ENCODE measurements around the gene RTCA.
"Not testable (repeated sequence)": the region's sequence is repeated elsewhere in the genome, so short reads cannot be mapped to it uniquely, and the experiment has no call there.

The RTCA gene

GRCh38 chr1:100308777-100309176 is 42.8 kb downstream of the RTCA start:
- DNase-seq (ENCODE audit: low spot score): no peak

- DNase-seq (ENCODE audit: low spot score): no peak
These were observed 43.8 kb downstream of the RTCA start for GRCh38 chr1:100309863-100310262.

GRCh38 chr1:100313382-100313781 is 47.4 kb downstream of the RTCA start:
- DNase-seq (ENCODE audit: low spot score): no peak

DNA sequence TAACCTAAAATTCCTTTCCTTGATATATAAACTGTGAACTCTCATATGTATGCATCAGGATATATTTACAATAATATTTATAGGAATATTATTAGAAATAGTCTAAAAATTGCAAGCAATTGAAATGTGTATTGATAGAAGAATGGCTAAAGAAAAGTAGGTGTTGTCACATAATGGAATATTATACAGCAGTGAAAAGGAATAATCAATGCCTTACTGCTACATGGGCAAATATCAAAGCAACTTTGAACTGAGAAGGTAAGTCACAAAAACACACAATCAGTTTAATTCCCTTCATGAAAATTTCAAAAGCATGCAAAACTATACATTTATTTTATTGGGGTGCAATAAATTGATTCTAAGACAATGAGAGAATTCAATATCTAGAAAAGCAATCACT is 50.6 kb downstream of the RTCA start:
- DNase-seq (ENCODE audit: low spot score): no peak

- DNase-seq (ENCODE audit: low spot score): no peak
These were observed 54.5 kb downstream of the RTCA start for GRCh38 chr1:100320311-100321099.

GRCh38 chr1:100321100-100321493 is 55.1 kb downstream of the RTCA start:
- DNase-seq (ENCODE audit: low spot score): no peak

- no peak for DNase-seq (ENCODE audit: low spot score)
These were observed 55.5 kb downstream of the RTCA start for GRCh38 chr1:100321506-100321905.

GRCh38 chr1:100322436-100323211 is 56.6 kb downstream of the RTCA start:
- DNase-seq (ENCODE audit: low spot score): no peak

DNA sequence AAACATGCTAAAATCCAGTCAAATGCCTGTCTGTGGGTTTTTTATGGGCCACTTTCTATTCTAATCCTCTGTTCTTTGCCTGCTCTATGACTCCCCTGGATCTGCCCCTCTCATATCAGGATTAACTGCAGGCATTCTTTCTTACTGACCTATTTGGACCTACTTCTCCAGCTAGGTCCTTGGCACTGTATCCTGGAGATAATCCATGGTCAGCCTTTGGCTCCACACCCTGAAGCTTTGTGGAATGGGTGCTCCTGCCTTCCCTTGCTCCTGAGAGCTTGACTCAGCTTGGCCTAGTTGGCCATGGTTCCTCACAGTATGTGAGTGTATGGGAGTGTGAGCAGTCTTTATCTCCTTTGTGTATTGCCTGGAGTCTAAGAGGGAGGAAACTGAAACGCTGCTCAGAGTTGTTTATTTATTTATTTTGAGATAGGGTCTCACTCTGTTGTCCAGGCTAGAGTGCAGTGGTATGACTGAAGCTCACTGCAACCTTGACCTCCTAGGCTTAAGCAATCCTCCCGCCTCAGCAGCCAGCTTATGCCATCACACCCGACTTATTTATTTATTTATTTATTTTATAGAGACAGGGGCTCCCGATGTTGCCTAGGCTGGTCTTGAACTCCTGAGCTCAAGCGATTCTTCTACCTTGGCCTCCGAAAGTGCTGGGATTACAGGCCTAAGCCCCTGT is 57.5 kb downstream of the RTCA start:
- DNase-seq (ENCODE audit: low spot score): no peak

DNA sequence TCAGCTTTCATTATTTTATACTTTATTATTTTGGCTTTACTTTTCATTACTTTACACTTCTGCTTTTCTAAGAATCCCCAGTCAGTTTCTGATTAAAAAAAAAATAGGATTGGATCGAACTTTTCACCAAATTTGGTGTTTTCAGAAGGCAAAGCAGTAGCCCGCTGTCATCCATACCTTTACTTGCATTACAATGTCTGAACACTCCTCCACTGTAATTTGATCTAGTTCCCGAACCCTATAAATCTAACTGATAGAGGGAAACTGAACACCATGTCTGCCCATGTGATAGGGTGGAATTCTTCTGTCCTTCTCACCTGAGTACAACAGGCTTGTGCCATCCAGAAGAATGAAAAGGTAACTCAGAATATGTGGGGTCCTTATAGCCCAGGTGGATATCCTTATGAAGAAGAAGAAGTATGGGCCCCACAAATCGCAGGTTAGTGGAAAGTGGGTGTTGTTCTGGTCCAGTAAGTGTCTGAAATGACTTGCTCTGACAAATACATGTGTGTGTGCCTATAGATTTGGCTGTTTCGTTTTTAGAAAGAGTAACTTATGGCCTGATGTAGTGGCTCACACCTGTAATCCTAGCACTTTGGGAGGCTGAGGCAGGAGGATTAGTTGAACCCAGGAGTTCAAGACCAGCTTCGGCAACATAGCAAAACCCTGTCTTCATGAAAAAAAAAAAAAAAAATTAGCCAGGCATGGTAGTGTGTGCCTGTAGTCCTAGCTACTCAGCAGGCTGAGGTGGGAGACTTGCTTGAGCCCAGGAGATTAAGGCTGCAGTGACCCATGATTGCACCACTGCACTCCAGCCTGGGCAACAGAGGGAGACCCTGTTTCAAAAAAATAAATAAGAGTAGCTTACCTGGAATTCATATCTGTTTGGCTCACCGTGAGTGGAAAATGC is 59.7 kb downstream of the RTCA start:
- DNase-seq (ENCODE audit: low spot score): no peak

- DNase-seq (ENCODE audit: low spot score): not testable (repeated sequence)
These were observed 60.3 kb downstream of the RTCA start for GRCh38 chr1:100326325-100326670.

GRCh38 chr1:100328133-100328532 is 62.1 kb downstream of the RTCA start:
- no peak for DNase-seq (ENCODE audit: low spot score)

GRCh38 chr1:100331146-100331545 is 65.1 kb downstream of the RTCA start:
- not testable (repeated sequence) for DNase-seq (ENCODE audit: low spot score)

GRCh38 chr1:100332331-100332730 is 66.3 kb downstream of the RTCA start:
- no peak for DNase-seq (ENCODE audit: low spot score)

DNA sequence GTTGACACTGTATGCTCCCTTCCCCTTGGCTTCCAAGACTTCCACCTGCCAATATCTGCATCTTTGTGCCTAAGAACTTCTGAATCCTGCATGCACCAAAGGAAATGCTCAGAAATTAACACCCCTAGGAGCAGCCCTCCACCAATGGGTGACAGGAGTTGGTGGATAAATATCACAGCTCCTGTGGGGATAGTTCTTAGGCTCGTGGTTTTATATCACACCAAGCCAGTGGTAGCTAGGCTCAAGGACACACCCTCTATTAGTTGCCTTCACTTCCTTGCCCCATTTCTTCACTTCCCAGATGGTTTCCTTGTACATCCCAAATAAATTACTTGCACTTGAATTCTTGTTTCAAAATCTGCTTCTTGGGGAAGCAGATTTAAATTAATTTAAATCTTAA is 69.4 kb downstream of the RTCA start:
- DNase-seq (ENCODE audit: low spot score): no peak

- not testable (repeated sequence) for DNase-seq (ENCODE audit: low spot score)
These were observed 71.9 kb downstream of the RTCA start for GRCh38 chr1:100337878-100338277.

GRCh38 chr1:100339735-100340134 is 73.7 kb downstream of the RTCA start:
- DNase-seq (ENCODE audit: low spot score): not testable (repeated sequence)

DNA sequence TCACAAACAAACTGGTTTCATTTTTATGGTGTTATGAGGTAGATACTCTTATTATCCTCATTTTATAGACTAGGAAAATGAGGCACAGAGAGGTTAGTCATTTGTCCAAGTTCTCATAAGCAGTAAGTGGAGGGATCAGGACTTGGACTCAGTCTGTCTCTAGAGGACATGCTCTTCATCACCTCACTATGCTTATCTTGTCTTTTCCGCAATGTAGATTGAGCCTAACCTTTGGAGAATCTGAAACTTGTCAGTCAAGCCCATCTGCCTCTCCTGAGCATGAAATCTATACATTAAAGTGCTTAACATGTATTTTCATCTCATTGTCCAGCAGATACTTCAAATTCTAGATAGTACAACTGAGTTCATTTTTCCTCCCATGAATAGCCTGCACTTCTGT is 74.5 kb downstream of the RTCA start:
- no peak for DNase-seq (ENCODE audit: low spot score)

DNA sequence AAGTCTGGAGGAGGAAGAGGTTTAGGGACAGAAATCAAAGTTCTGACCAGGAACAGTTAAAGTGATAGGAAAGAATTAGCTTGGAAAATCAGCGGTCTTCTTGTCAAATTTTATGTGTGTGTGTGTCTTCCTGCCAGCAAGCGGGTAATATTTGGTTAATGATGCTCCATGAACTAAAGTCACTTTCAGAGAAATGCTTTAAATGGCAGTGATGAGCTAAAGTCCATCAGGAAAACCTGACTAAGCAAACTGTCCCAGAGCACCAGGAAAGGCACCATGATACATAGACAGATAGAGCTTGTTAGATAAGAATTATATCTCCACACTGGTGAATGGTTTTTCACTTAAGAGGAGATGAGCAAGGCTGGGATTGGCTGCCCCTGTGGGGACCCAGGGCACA is 76.3 kb downstream of the RTCA start:
- DNase-seq (ENCODE audit: low spot score): no peak

Measured in globus pallidus (tissue), 1 donor.